Neural cell (in vitro differentiated cells): Measurements from ENCODE around the gene MICAL2.

ENCODE experiments used
- CTCF ChIP-seq: fragments of 450-650 bp; IDR thresholded peaks from 2 replicates; pipeline ENCODE4 v1.5.1; 2014; ENCODE audit warnings: antibody characterized with exemption, mild to moderate bottlenecking, moderate library complexity; ENCODE audit not compliant: poor library complexity, severe bottlenecking
- EP300 ChIP-seq: fragments of 450-650 bp; conservative IDR thresholded peaks from 2 replicates; pipeline ENCODE4 v1.6.1; 2014; ENCODE audit warnings: antibody characterized with exemption, mild to moderate bottlenecking, moderate library complexity; ENCODE audit not compliant: poor library complexity, severe bottlenecking
- EZH2 ChIP-seq: fragments of 200-600, 300-800 bp; shearing (Covaris generic), sonication (generic); IDR thresholded peaks from 2 replicates; pipeline ENCODE4 v1.6.1; 2014; ENCODE audit warnings: antibody characterized with exemption, low read length, borderline replicate concordance, mild to moderate bottlenecking; ENCODE audit not compliant: insufficient read depth, poor library complexity, severe bottlenecking
- POLR2AphosphoS5 ChIP-seq: IDR thresholded peaks from 2 replicates; pipeline ENCODE4 v1.6.1; 2012
- RAD21 ChIP-seq: fragments of 450-650 bp; conservative IDR thresholded peaks from 2 replicates; pipeline ENCODE4 v1.6.1; 2014; ENCODE audit warnings: antibody characterized with exemption, mild to moderate bottlenecking, moderate library complexity
- REST ChIP-seq: IDR thresholded peaks from 2 replicates; pipeline ENCODE4 v1.6.1; 2012; ENCODE audit warnings: borderline replicate concordance
- SMC3 ChIP-seq: fragments of 450-650 bp; conservative IDR thresholded peaks from 2 replicates; pipeline ENCODE4 v1.6.1; 2014; ENCODE audit warnings: antibody characterized with exemption, mild to moderate bottlenecking, moderate library complexity; ENCODE audit not compliant: poor library complexity
- TAF1 ChIP-seq: IDR thresholded peaks from 2 replicates; pipeline ENCODE4 v1.6.1; 2012; ENCODE audit warnings: low read depth

- TF ChIP-seq CTCF = no peak
- TF ChIP-seq TAF1 = no peak
- no peak for TF ChIP-seq REST
- TF ChIP-seq POLR2AphosphoS5 = no peak
- TF ChIP-seq RAD21 = no peak
- no peak for TF ChIP-seq SMC3
- no peak for TF ChIP-seq EZH2
- TF ChIP-seq EP300 = no peak
These were observed 82.6 kb downstream of the MICAL2 start for GRCh38 chr11:12192794-12193514.
